Astrocyte (in vitro differentiated cells and primary cell): ENCODE data around the gene GSN.
"Not testable (repeated sequence)": the region's sequence is repeated elsewhere in the genome, so short reads cannot be mapped to it uniquely, and the experiment has no call there.

Experiments used
- CTCF ChIP-seq: IDR thresholded peaks from 2 replicates; pipeline ENCODE4 v1.5.1; 2011; ENCODE audit warnings: low read depth, mild to moderate bottlenecking, inconsistent platforms, low read length, moderate library complexity; ENCODE audit not compliant: insufficient read depth
- EZH2 ChIP-seq: IDR thresholded peaks from 2 replicates; pipeline ENCODE4 v1.6.1; 2012; ENCODE audit warnings: mild to moderate bottlenecking, low read length, inconsistent platforms; ENCODE audit not compliant: insufficient read depth

GRCh38 chr9:121291536-121291935, 23.6 kb downstream of the GSN start:
- TF ChIP-seq CTCF, EZH2: not testable (repeated sequence)
